Heart left ventricle (tissue), 16 donors: Measurements from ENCODE around the gene ACAP3. TPM values are rescaled to one million over a fixed set of nuclear protein-coding genes. Genes with fewer than 3 reads are reported as not detected.

Experiments used
- ATAC-seq, 4 donors: fragments of 200-7000 bp; cut with Tn5 transposase; one replicate each; pipeline ENCODE4 v1.9.1; 2020 to 2022; ENCODE audit warnings: moderate library complexity in 4 of 4, mild to moderate bottlenecking in 3 of 4, moderate number of reproducible peaks in 1 of 4
- DNase-seq, 5 donors: peaks; one replicate each; pipeline ENCODE4 v3.0.0-alpha.2; 2020
- H3K27ac ChIP-seq, 12 donors: fragments of 200-600 bp; sonication (generic) in 4 of 12; one replicate each; pipeline versions ENCODE4 v1.5.0 to v1.8.0; 2016 to 2022; ENCODE audit warnings: mild to moderate bottlenecking in 2 of 12
- H3K27me3 ChIP-seq, 9 donors: fragments of 200-600 bp; sonication (generic) in 2 of 9; one replicate each; pipeline versions ENCODE4 v1.5.1 to v1.8.0; 2016 to 2022; ENCODE audit warnings: mild to moderate bottlenecking in 3 of 9
- H3K36me3 ChIP-seq, 9 donors: fragments of 200-600 bp; sonication (generic) in 2 of 9; one replicate each; pipeline versions ENCODE4 v1.5.0 to v1.8.0; 2018 to 2022; ENCODE audit warnings: mild to moderate bottlenecking in 2 of 9
- H3K4me1 ChIP-seq, 12 donors: fragments of 200-600 bp; sonication (generic) in 4 of 12; one replicate each; pipeline versions ENCODE4 v1.5.0 to v1.8.0; 2016 to 2022; ENCODE audit warnings: mild to moderate bottlenecking in 3 of 12
- H3K4me3 ChIP-seq, 12 donors: fragments of 200-600 bp; sonication (generic) in 4 of 12; one replicate each; pipeline versions ENCODE4 v1.5.0 to v1.8.0; 2017 to 2022; ENCODE audit warnings: mild to moderate bottlenecking in 9 of 12, moderate library complexity in 4 of 12
- H3K9me3 ChIP-seq, 12 donors: fragments of 200-600 bp; sonication (generic) in 4 of 12; one replicate each; pipeline versions ENCODE4 v1.5.0 to v1.8.0; 2016 to 2022; ENCODE audit warnings: mild to moderate bottlenecking in 1 of 12
- CTCF ChIP-seq, 12 donors: fragments of 200-600 bp; sonication (generic) in 4 of 12; IDR thresholded peaks; one replicate each; pipeline versions ENCODE4 v1.5.0 to v1.8.0; 2018 to 2022; ENCODE audit warnings: antibody characterized with exemption in 12 of 12, mild to moderate bottlenecking in 5 of 12
- POLR2A ChIP-seq, 2 donors: fragments of 450-650 bp; IDR thresholded peaks; one replicate each; pipeline ENCODE4 v1.6.1; 2017; ENCODE audit warnings: antibody characterized with exemption in 2 of 2, mild to moderate bottlenecking in 2 of 2, moderate library complexity in 2 of 2
- WGBS, 4 donors: extraction: QIAGEN DNeasy Blood & Tissue Kit in 2 of 4; methylation state at CpG; one replicate each; pipeline versions ENCODE4 v1.1.5 to v1.1.7; 2013 to 2018; 5-methylcytosine and 5-hydroxymethylcytosine counted together
- intact Hi-C, 10 donors: fragments of 100-400 bp; cut with DNase I; formaldehyde crosslinking; loops; one replicate each; pipeline versions ENCODE4 v1.11.1 to v1.14.2; 2022
- polyA plus RNA-seq, 2 donors: library from polyadenylated mRNA; stranded (reverse); fragments of 200-250 nt; gene quantifications; one replicate each; pipeline ENCODE4 v1.2.3, GENCODE V29; 2013
- total RNA-seq, 9 donors: library from RNA; depleted of rRNA in 2 of 9; stranded (reverse); fragments of >200 nt in 2 of 9; fragmentation: NEBNext Ultra II Directional in 3 of 9; extraction: Animal tissue kit (Norgen Biotek cat#: 25700) in 3 of 9; gene quantifications; one replicate each; pipeline versions ENCODE4 v1.1.0 to v1.2.4, GENCODE V29; 2016 to 2023
- donor health status: ischemic (EF 13 %, LVEDD 7.1; RV severe dilation, severe dysfunction).
- donor health status: healthy with polysubstance abuse.
- donor health status: DM: no; HTN: yes; CAD: no.
- donor health status: DM: no; HTN: no; CAD: no.
- donor health status: ischemic (EF 25% LVEDD 6.9; RV normal size, moderate dysfunction).
- donor health status: ischemic (EF 25% LVEDD 5.7; RV mildly dilated, moderate dysfunction).
- donor health status: healthy.
- donor health status: DM: yes; HTN: yes; CAD: no.
- donor health status: ischemic (EF 35%, LVEDD 5.7; RV mildly dilated, moderate dysfunction).
- donor health status: nonischemic (EF 11% LVEDD 7.7; RV severe dilation, severe dysfunction).
- donor health status: DM: yes; HTN: yes; CAD: no.
- donor health status: PGD.
- donor health status: ischemic (EF 29% LVEDD 5.4; RV normal size, mild dysfunction).
- donor health status: nonischemic (EF 23%, LVEDD 6.1; RV moderate dilation, normal function).

Gene ACAP3
- total and polyA plus RNA-seq, 11 donors, result 20.1 to 59.5 (median 34.1) TPM

- DNase-seq, result peak; percentile 95 to 98 (median 96)
- intact Hi-C loops, result loop anchor here in 3 of 10 donors (1.0 to 5.0 kb wide), 3 partner anchors 41 to 157 kb away; partner anchors contain the start of genes B3GALT6 (in 3 of the 3), SDF4 (in 3 of the 3) and C1orf159 (in 1 of the 3)
- H3K27ac ChIP-seq, result peak within 1 kb of the TSS; percentile 41 to 96 (median 90)
These were observed 34.0 kb downstream of the ACAP3 start, which contains the start of gene UBE2J2 for GRCh38 chr1:1273512-1274298. UBE2J2 (minus strand) TSS chr1:1273854; CDS start chr1:1267992, 5,862 bp downstream.

DNA sequence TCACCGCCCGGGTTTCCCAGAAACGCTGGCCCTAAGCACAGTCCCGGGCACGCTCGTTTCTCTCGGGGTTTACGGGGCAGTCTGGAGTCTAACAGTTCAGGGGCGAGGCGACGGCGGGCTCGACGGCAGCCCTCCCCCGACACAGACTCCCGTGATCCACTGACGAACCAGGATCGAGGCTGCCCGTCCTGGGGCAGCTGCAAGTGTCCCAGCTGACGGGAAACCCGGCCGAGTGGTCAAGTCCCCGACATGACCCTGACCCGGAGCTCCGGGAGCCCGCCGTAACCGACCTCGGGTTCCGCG is 34.6 kb downstream of the ACAP3 start:
- Histone ChIP-seq H3K27me3 (no peaks in the 10 kb centered on the region), H3K4me1 (peaks cover 14 to 49% (median 38%) of the 10 kb centered on the region in 12 donors), H3K36me3 (peaks cover 0 to 15% (median 4%) of the 10 kb centered on the region in 9 donors), H3K27ac (peak overlapping the region; percentile 41 to 96 (median 88)), H3K4me3 (peak overlapping the region; percentile 61 to 99 (median 94)), H3K9me3 (no peaks in the 10 kb centered on the region)
- intact Hi-C loops, result loop anchor here in 3 of 10 donors (1.0 to 5.0 kb wide), 3 partner anchors 40 to 157 kb away; partner anchors contain the start of genes B3GALT6 (in 3 of the 3), SDF4 (in 3 of the 3) and C1orf159 (in 1 of the 3)
- TF ChIP-seq POLR2A (IDR thresholded peaks at IDR 0.05) (no peak), CTCF (IDR thresholded peaks at IDR 0.05) (no peak)
- DNase-seq, result peak in 1 of 5 donors; percentile 68
- 0% methylated on average over 7 to 31 of the region's 31 CpGs for WGBS, 4 donors
- ATAC-seq, result no peak

More at GRCh38 chr1:1273512-1274298, 34.0 kb downstream of the ACAP3 start, which contains the start of gene UBE2J2:
- Histone ChIP-seq H3K9me3 (no peaks in the 10 kb centered on the region), H3K4me3 (peak within 1 kb of the TSS; percentile 61 to 99 (median 94)), H3K4me1 (peaks cover 14 to 47% (median 38%) of the 10 kb centered on the region in 12 donors), H3K36me3 (peaks cover 0 to 10% (median under 1%) of the 10 kb centered on the region in 9 donors), H3K27me3 (no peaks in the 10 kb centered on the region)
- TF ChIP-seq CTCF (IDR thresholded peaks at IDR 0.05) (peak in 5 of 12 donors; percentile 5 to 35 (median 24)), POLR2A (IDR thresholded peaks at IDR 0.05) (peak in 1 of 2 donors; percentile 67)
- 0 to 1% (median 0%) methylated on average over 11 to 105 of the region's 105 CpGs for WGBS, 4 donors
- peak; percentile 95 to 98 (median 97) for ATAC-seq

GRCh38 chr1:1272341-1273208 is 35.2 kb downstream of the ACAP3 start:
- DNase-seq, result peak in 1 of 5 donors; percentile 64
- no peak for ATAC-seq
- TF ChIP-seq CTCF (IDR thresholded peaks at IDR 0.05) (no peak), POLR2A (IDR thresholded peaks at IDR 0.05) (no peak)
- H3K9me3 ChIP-seq, result no peaks in the 10 kb centered on the region
- no peaks in the 10 kb centered on the region for H3K27me3 ChIP-seq
- H3K4me3 ChIP-seq, result peak overlapping the region; percentile 61 to 99 (median 94)
- H3K4me1 ChIP-seq, result peaks cover 14 to 49% (median 38%) of the 10 kb centered on the region in 12 donors
- 28 to 36% (median 34%) methylated on average over 34 to 43 of the region's 43 CpGs for WGBS, 4 donors
- intact Hi-C loops, result loop anchor here in 3 of 10 donors (1.0 to 5.0 kb wide), 3 partner anchors 40 to 156 kb away; partner anchors contain the start of genes B3GALT6 (in 3 of the 3), SDF4 (in 3 of the 3) and C1orf159 (in 1 of the 3)
- peak overlapping the region in 10 of 12 donors; percentile 70 to 96 (median 88) for H3K27ac ChIP-seq
- H3K36me3 ChIP-seq, result peaks cover 0 to 20% (median 7%) of the 10 kb centered on the region in 9 donors
